Measurements from ENCODE around the gene FOXP1. TPM values are rescaled to one million over a fixed set of nuclear protein-coding genes. Genes with fewer than 3 reads are reported as not detected.
A peak's percentile ranks its signal among the peaks of the same experiment; 100 is the strongest.
"Not testable (repeated sequence)": the region's sequence is repeated elsewhere in the genome, so short reads cannot be mapped to it uniquely, and the experiment has no call there.

FOXP1 gene
- total and polyA plus RNA-seq, 9 of the 15 experiments (the other 6 are each of a cell fraction or from before 2014, with no cell fraction given): 7.7 to 34.5 (median 13.7) TPM

DNA sequence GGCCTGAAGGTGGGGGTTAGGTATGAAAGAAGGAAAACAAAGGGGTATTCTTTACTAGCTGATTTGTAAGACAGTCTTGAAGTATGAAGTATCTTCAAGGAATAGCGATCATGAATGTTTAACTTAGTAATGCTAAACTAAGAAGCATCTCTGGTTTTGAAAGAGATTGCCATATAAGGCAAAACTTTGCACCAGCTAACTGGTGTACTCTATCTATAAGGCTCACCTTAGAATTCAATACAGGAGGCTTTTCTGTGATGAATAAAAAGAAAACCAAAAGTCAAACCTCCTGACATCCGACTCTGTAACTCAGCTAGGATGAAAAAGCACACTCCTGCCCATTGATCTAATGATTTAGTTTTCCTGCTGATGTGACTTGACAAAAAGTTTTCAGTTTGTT lies 54.7 kb downstream of the FOXP1 start:
- WGBS (ENCODE audit: insufficient coverage, low coverage, missing lambda C conversion rate): 40% methylated on average over 2 of the region's 2 CpGs
- H4K20me1 ChIP-seq (replicated peaks; ENCODE audit: control insufficient read depth, insufficient read depth, low read length): no peaks in the 10 kb centered on the region
- no peak overlapping the region for H3K4me2 ChIP-seq (ENCODE audit: insufficient read depth, low read length)
- H3K9ac ChIP-seq (ENCODE audit: insufficient read depth in 1 of 2, low read depth in 2 of 2, low read length in 2 of 2): no peak overlapping the region
- H3K9me1 ChIP-seq (ENCODE audit: control insufficient read depth, insufficient read depth, low read length): no peaks in the 10 kb centered on the region
- no TSS peak for BruUV-seq (replicated peaks)
- no peak overlapping the region for H3K4me3 ChIP-seq
- H3K36me3 ChIP-seq (ENCODE audit: control insufficient read depth, insufficient read depth, low read length): no peaks in the 10 kb centered on the region
- H3K79me2 ChIP-seq (ENCODE audit: control insufficient read depth, insufficient read depth, low read length): no peaks in the 10 kb centered on the region
- ChIA-PET POLR2A (no interaction called here), CTCF (ENCODE audit: low intra/inter-chr PET ratio) (no interaction called here)
- in situ Hi-C loops (cut with MboI): no loop called here
- no peaks in the 10 kb centered on the region for H3K27me3 ChIP-seq (ENCODE audit: control insufficient read depth in 2 of 2, insufficient read depth in 2 of 2, low read length in 2 of 2)
- no peaks in the 10 kb centered on the region; a peak in 2 of 5 replicates for H3K4me1 ChIP-seq (replicated peaks in 1 of 2; ENCODE audit: control insufficient read depth in 2 of 2, insufficient read depth in 2 of 2, low read length in 2 of 2)
- TF ChIP-seq ZNF507 (tag; conservative IDR thresholded peaks at IDR 0.05) (no peak), RFX7 (CRISPR knock-in tag; IDR thresholded peaks at IDR 0.05) (no peak), SRF (CRISPR knock-in tag; IDR thresholded peaks at IDR 0.05) (peak in 1 of 2 experiments; percentile 76; a peak in 1 of 4 replicates)
- H3K9me3 ChIP-seq (replicated peaks; ENCODE audit: control insufficient read depth, insufficient read depth, low read depth, low read length): no peaks in the 10 kb centered on the region
- no peak overlapping the region for H3K27ac ChIP-seq (ENCODE audit: extremely low read depth, low read depth, low read length)
- intact Hi-C loops (cut with micrococcal nuclease): no loop called here
- ATAC-seq (no peak), FAIRE-seq (no peak), DNase-seq (ENCODE audit: extremely low read depth in 1 of 4, low spot score in 3 of 4) (no peak)
- no peak overlapping the region for H2AFZ ChIP-seq (ENCODE audit: low read depth, low read length)

DNA sequence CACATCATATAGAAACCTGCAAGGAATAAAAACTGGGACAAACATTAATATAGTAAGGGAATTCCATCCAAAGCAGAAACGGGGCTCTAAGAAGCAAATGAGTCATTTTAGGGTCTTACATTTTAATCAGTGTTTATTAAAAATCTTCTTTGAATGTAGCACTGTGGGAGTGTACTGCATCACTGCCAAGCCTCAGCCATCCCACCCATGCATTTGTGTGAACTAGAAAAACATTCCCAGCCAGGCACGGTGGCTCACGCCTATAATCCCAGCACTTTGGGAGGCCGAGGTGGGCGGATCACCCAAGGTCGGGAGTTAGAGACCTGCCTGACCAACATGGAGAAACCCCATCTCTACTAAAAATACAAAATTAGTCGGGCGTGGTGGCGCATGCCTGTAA lies 57.1 kb downstream of the FOXP1 start:
- H2AFZ ChIP-seq (ENCODE audit: low read depth, low read length); H3K27ac ChIP-seq (ENCODE audit: extremely low read depth, low read depth, low read length); BruUV-seq (replicated peaks); FAIRE-seq; H3K4me1 ChIP-seq (replicated peaks in 1 of 2; ENCODE audit: control insufficient read depth in 2 of 2, insufficient read depth in 2 of 2, low read length in 2 of 2); DNase-seq (ENCODE audit: extremely low read depth in 1 of 4, low spot score in 3 of 4); intact Hi-C loops (cut with micrococcal nuclease); H3K9me3 ChIP-seq (replicated peaks; ENCODE audit: control insufficient read depth, insufficient read depth, low read depth, low read length); H4K20me1 ChIP-seq (replicated peaks; ENCODE audit: control insufficient read depth, insufficient read depth, low read length); H3K9me1 ChIP-seq (ENCODE audit: control insufficient read depth, insufficient read depth, low read length); H3K9ac ChIP-seq (ENCODE audit: insufficient read depth in 1 of 2, low read depth in 2 of 2, low read length in 2 of 2); H3K4me2 ChIP-seq (ENCODE audit: insufficient read depth, low read length); H3K36me3 ChIP-seq (ENCODE audit: control insufficient read depth, insufficient read depth, low read length); H3K79me2 ChIP-seq (ENCODE audit: control insufficient read depth, insufficient read depth, low read length); H3K4me3 ChIP-seq; CTCF ChIA-PET (ENCODE audit: low intra/inter-chr PET ratio); in situ Hi-C loops (cut with MboI); ATAC-seq; H3K27me3 ChIP-seq (ENCODE audit: control insufficient read depth in 2 of 2, insufficient read depth in 2 of 2, low read length in 2 of 2): not testable (repeated sequence)
- 88% methylated on average over 8 of the region's 9 CpGs for WGBS (ENCODE audit: insufficient coverage, low coverage, missing lambda C conversion rate)
- POLR2A ChIA-PET: interaction anchor here (0.7 kb wide), 1 partner anchor 14 kb away, joined by 3 read pairs; no protein-coding TSS in a partner anchor
